Spleen (tissue), 11 donors: Measurements from ENCODE around the gene BTBD1. TPM values are rescaled to one million over a fixed set of nuclear protein-coding genes. Genes with fewer than 3 reads are reported as not detected.

Experiments
- DNase-seq: peaks from one replicate; pipeline ENCODE4 v3.0.0-alpha.2; 2020
- H3K27ac ChIP-seq, 8 donors: fragments of 200-600 bp; sonication (generic) in 7 of 8; 1 replicate in 4 of 8; 2 replicates in 4 of 8; pipeline versions ENCODE4 v1.5.0 to v1.8.0; 2016 to 2021; ENCODE audit warnings: inconsistent platforms in 4 of 8, mild to moderate bottlenecking in 4 of 8, moderate library complexity in 1 of 8
- H3K27me3 ChIP-seq, 7 donors: fragments of 200-600 bp; sonication (generic) in 6 of 7; replicated peaks in 1 of 7; 1 replicate in 4 of 7; 2 replicates in 3 of 7; pipeline versions ENCODE4 v1.5.0 to v1.8.0; 2016 to 2021; ENCODE audit warnings: inconsistent platforms in 3 of 7, mild to moderate bottlenecking in 1 of 7
- H3K36me3 ChIP-seq, 6 donors: fragments of 200-600 bp; sonication (generic) in 5 of 6; 1 replicate in 4 of 6; 2 replicates in 2 of 6; pipeline versions ENCODE4 v1.5.0 to v1.8.0; 2016 to 2021; ENCODE audit warnings: inconsistent platforms in 2 of 6
- H3K4me1 ChIP-seq, 6 donors: fragments of 200-600 bp; sonication (generic) in 5 of 6; 1 replicate in 3 of 6; 2 replicates in 3 of 6; pipeline versions ENCODE4 v1.5.0 to v1.8.0; 2016 to 2021; ENCODE audit warnings: inconsistent platforms in 3 of 6
- H3K4me3 ChIP-seq, 8 donors: fragments of 200-600 bp; sonication (generic) in 7 of 8; 1 replicate in 4 of 8; 2 replicates in 4 of 8; pipeline versions ENCODE4 v1.5.0 to v1.8.0; 2016 to 2021; ENCODE audit warnings: inconsistent platforms in 4 of 8, mild to moderate bottlenecking in 4 of 8, moderate library complexity in 2 of 8
- H3K9me3 ChIP-seq, 8 donors: fragments of 200-600 bp; sonication (generic) in 7 of 8; 1 replicate in 4 of 8; 2 replicates in 4 of 8; pipeline versions ENCODE4 v1.5.0 to v1.8.0; 2016 to 2021; ENCODE audit warnings: inconsistent platforms in 4 of 8
- POLR2A ChIP-seq, 3 donors: fragments of 450-650 bp; IDR thresholded peaks; one replicate each; pipeline ENCODE4 v1.5.1; 2017; ENCODE audit warnings: antibody characterized with exemption in 3 of 3, mild to moderate bottlenecking in 1 of 3
- POLR2AphosphoS5 ChIP-seq, 3 donors: sonication (generic); formaldehyde crosslinking; IDR thresholded peaks; one replicate each; pipeline ENCODE4 v1.5.1; 2017; ENCODE audit warnings: antibody characterized with exemption in 3 of 3
- WGBS, 5 donors: extraction: QIAGEN DNeasy Blood & Tissue Kit in 3 of 5; methylation state at CpG; one replicate each; pipeline versions ENCODE4 v1.1.5 to v1.1.7; 2013 to 2018; 5-methylcytosine and 5-hydroxymethylcytosine counted together
- intact Hi-C: fragments of 100-400 bp; cut with DNase I; formaldehyde crosslinking; loops from one replicate; pipeline ENCODE4 v1.15.0; 2023; ENCODE audit warnings: low total_unique reads
- polyA plus RNA-seq, 3 donors: library from polyadenylated mRNA; stranded (reverse); fragments of 200-250 nt; gene quantifications; one replicate each; pipeline ENCODE4 v1.2.1, GENCODE V29; 2013
- total RNA-seq, 7 donors: library from RNA; depleted of rRNA in 3 of 7; stranded (reverse); fragments of >200 nt in 3 of 7; fragmentation: NEBNext Ultra II Directional in 4 of 7; extraction: Animal tissue kit (Norgen Biotek cat#: 25700) in 4 of 7; gene quantifications; one replicate each; pipeline versions ENCODE4 v1.1.0 to v1.2.1, GENCODE V29; 2016 to 2021
- TF ChIP-seq, protein P1 (sequence below), 11 experiments: fragments of 200-600 bp in 7 of 11; fragments of 450-650 bp in 4 of 11; sonication (generic) in 4 of 11; IDR thresholded peaks in 8 of 11; conservative IDR thresholded peaks in 3 of 11; 1 replicate in 7 of 11; 2 replicates in 4 of 11; pipeline versions ENCODE4 v1.4.0 to v1.8.0; 2016 to 2021; ENCODE audit warnings: antibody characterized with exemption in 11 of 11, inconsistent platforms in 4 of 11, mild to moderate bottlenecking in 1 of 11
- donor health status: healthy with polysubstance abuse.
- donor health status: DM: no; HTN: no; CAD: no; lungs with moderate emphysema.
- donor health status: DM: no; HTN: no; CAD: no.
- donor health status: Bipolar disorder and iron deficiency.
- donor health status: healthy.
- donor health status: DM: no; HTN: no; CAD: no.
- donor health status: DM: yes; HTN: yes; CAD: no.

BTBD1 gene
- total and polyA plus RNA-seq, 10 donors: 14.9 to 70.8 (median 45.7) TPM

DNA sequence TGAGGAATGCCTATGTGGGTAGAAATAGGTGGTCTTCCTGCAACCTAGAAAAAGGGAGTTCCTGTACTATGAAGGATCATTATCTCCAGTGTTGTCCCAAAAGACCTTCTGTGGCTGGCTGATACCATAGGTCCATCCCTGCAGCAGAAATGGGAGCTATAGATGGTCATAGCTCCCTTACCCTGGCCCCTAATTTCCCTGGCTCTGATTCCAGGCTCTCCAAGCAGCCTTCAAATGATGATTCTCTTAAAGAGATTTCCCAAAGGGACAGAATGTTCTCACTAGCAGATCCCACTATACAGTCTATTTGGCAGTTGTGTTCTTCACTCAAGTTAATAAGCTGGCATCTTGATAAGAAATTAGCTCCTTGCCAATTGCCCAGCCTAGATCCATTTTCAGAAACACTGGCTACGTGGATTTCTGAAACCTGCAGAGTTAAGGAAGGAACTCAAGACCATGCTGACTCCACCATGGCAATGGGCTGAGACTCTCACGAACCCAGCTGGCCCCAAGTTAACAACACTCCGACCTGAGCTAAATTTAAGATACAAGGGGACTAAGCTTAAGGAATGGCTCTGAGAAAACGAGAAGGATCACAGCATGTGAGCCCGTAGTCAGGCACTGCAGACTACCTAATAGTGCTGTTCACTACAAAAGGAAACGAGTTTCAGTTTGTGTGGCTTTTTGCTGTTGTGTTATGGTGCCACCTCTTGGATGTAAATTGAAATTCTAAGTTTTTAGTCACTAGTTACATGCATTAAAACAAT is 67.0 kb downstream of the BTBD1 start:
- Histone ChIP-seq H3K27ac (peak overlapping the region in 7 of 8 donors; percentile 11 to 64 (median 60)), H3K36me3 (peaks cover 0 to 19% (median 5%) of the 10 kb centered on the region in 6 donors), H3K4me3 (peak overlapping the region in 3 of 8 donors; percentile 8 to 57 (median 29)), H3K27me3 (no peaks in the 10 kb centered on the region), H3K4me1 (peaks cover 0 to 16% (median 11%) of the 10 kb centered on the region in 6 donors), H3K9me3 (no peaks in the 10 kb centered on the region)
- WGBS, 5 donors: 4 to 8% (median 5%) methylated on average over 6 of the region's 6 CpGs
- no peak for DNase-seq
- TF ChIP-seq, protein P1, sequence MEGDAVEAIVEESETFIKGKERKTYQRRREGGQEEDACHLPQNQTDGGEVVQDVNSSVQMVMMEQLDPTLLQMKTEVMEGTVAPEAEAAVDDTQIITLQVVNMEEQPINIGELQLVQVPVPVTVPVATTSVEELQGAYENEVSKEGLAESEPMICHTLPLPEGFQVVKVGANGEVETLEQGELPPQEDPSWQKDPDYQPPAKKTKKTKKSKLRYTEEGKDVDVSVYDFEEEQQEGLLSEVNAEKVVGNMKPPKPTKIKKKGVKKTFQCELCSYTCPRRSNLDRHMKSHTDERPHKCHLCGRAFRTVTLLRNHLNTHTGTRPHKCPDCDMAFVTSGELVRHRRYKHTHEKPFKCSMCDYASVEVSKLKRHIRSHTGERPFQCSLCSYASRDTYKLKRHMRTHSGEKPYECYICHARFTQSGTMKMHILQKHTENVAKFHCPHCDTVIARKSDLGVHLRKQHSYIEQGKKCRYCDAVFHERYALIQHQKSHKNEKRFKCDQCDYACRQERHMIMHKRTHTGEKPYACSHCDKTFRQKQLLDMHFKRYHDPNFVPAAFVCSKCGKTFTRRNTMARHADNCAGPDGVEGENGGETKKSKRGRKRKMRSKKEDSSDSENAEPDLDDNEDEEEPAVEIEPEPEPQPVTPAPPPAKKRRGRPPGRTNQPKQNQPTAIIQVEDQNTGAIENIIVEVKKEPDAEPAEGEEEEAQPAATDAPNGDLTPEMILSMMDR (IDR thresholded peaks at IDR 0.05 in 8 of 11, conservative IDR thresholded peaks at IDR 0.05 in 3 of 11): peak in 7 of 11 experiments; percentile 18 to 61 (median 42)
- no peak for TF ChIP-seq POLR2AphosphoS5 (IDR thresholded peaks at IDR 0.05)
- intact Hi-C loops: loop anchor here (5.0 kb wide), 1 partner anchor 458 kb away; the partner anchor contains the start of gene RPS17

DNA sequence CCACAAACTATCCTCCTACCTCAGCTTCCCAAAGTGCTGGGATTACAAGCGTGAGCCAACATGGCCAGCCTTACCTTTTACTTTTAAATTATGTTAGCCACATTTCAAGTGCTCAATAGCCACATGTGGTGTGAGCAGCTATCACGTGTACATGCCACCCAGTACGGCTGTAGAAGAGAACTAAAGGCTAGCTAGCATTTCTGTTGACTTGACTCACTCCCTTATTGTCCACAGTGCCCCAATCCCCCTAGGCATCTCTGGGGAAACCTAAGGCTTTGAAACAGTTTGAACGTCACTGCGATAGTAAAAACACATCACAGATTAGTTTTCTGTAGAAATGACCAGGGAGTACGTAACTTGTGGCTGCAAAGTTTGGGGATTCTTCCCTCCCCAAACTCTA is 67.6 kb downstream of the BTBD1 start:
- intact Hi-C loops: no loop called here
- Histone ChIP-seq H3K9me3 (no peaks in the 10 kb centered on the region), H3K4me1 (peaks cover 0 to 16% (median 11%) of the 10 kb centered on the region in 6 donors), H3K36me3 (peaks cover 0 to 12% (median 0%) of the 10 kb centered on the region in 6 donors), H3K27ac (peak overlapping the region in 3 of 8 donors; percentile 60 to 64 (median 60)), H3K27me3 (no peaks in the 10 kb centered on the region), H3K4me3 (no peak overlapping the region)
- no peak for TF ChIP-seq POLR2A (IDR thresholded peaks at IDR 0.05)
- TF ChIP-seq POLR2AphosphoS5 (IDR thresholded peaks at IDR 0.05): no peak
- TF ChIP-seq, protein P1 (IDR thresholded peaks at IDR 0.05 in 8 of 11, conservative IDR thresholded peaks at IDR 0.05 in 3 of 11): no peak
- WGBS, 5 donors: 88 to 96% (median 93%) methylated on average over 6 of the region's 6 CpGs
- no peak for DNase-seq

DNA sequence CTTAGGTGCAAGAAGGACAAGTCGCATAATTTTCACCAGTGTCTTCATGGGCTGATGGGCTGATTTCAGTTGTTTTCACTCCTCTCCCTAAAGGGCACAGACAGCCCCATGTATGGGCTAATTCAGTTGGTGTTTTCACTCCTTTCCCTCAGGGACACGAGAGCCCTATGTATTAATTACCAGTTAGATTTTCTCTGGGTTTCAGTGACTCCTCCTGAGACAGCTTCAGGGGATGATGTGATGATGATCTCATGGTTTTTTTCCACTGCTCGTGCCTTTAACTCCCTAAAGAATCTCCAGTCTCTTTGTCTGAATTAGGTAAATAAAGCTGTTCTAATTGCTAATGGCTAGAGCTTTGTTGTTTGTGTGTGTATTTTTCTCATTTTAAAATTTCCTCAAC is 71.1 kb downstream of the BTBD1 start:
- TF ChIP-seq, protein P1 (IDR thresholded peaks at IDR 0.05 in 8 of 11, conservative IDR thresholded peaks at IDR 0.05 in 3 of 11): no peak
- TF ChIP-seq POLR2A (IDR thresholded peaks at IDR 0.05): no peak
- no peak for TF ChIP-seq POLR2AphosphoS5 (IDR thresholded peaks at IDR 0.05)
- Histone ChIP-seq H3K4me1 (peaks cover 0 to 16% (median 11%) of the 10 kb centered on the region in 6 donors), H3K27ac (no peak overlapping the region), H3K9me3 (no peaks in the 10 kb centered on the region), H3K27me3 (no peaks in the 10 kb centered on the region), H3K4me3 (no peak overlapping the region), H3K36me3 (peaks cover 0 to 20% (median 6%) of the 10 kb centered on the region in 6 donors)
- WGBS, 5 donors: 64 to 91% (median 80%) methylated on average over 3 of the region's 3 CpGs
- intact Hi-C loops: no loop called here
- DNase-seq: no peak

DNA sequence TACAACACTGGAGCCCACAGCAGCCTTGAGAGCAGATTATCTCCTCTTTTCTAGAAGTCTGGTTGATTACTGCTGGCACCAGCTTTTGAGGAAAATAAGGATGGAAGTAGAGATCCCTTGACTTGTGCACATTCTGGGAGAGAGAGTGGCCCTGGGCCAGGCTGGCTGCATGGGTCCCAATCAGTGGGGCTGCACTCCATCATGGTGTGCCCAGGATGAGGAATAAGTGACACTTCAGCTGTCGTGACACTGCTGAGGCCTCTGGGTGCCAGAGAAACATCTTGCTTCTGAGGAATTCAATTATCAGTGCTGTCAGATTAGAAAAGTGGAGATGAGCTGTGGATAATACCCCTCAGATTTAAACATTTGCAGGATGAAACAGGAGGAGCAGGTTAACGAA is 72.0 kb downstream of the BTBD1 start:
- intact Hi-C loops: no loop called here
- Histone ChIP-seq H3K27me3 (no peaks in the 10 kb centered on the region), H3K36me3 (peaks cover 0 to 25% (median 9%) of the 10 kb centered on the region in 6 donors), H3K4me1 (peaks cover 0 to 9% (median 6%) of the 10 kb centered on the region in 6 donors), H3K27ac (no peak overlapping the region), H3K4me3 (no peak overlapping the region), H3K9me3 (no peaks in the 10 kb centered on the region)
- 88 to 92% (median 90%) methylated on average over 2 of the region's 2 CpGs for WGBS, 5 donors
- TF ChIP-seq POLR2AphosphoS5 (IDR thresholded peaks at IDR 0.05) (no peak), POLR2A (IDR thresholded peaks at IDR 0.05) (no peak)
- TF ChIP-seq, protein P1 (IDR thresholded peaks at IDR 0.05 in 8 of 11, conservative IDR thresholded peaks at IDR 0.05 in 3 of 11): no peak
- DNase-seq: no peak
